CD4-positive, alpha-beta T cell treated with Interleukin-17A for 4 hours (primary cell): Measurements from ENCODE around the gene IL11.

Source experiments
- DNase-seq: peaks from one replicate; pipeline ENCODE4 v3.0.0-alpha.2; 2020; ENCODE audit warnings: mixed read lengths

Gene IL11

DNA sequence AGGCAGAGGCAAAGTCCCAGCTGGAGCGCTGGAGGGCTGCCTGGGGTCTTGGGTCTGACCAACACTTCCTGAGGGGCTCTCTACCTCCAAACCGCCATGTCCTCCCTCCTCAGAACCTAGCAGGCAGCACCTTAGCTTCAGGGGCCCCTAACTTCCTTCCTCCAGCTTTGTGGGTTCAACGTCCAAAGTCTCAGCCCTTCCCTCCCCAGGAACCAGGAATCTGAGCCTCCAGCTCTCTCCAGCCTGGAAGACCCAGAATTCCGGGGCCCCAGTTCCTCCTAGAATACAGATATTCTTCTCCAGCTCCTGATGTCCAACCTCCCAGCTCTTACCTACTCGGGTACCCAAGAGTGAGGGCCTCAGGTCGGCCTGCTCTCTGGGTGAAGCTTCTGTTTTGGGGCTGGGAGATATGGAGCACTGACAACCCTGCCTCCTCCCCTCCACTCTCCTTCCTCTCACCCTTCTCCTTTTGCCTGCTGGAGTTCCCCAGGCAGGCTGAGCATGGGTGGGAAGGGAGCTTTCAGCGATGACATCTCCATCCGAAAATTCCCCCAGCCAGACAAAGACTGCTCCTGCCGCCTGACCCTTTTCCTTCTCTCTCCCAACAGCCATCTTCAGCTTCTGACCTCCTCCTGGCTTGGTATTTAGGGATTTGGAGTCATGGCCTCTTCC lies 48.7 kb downstream of the IL11 start:
- no peak for DNase-seq

- DNase-seq: no peak
These were observed 49.3 kb downstream of the IL11 start for GRCh38 chr19:55320844-55321419.

DNA sequence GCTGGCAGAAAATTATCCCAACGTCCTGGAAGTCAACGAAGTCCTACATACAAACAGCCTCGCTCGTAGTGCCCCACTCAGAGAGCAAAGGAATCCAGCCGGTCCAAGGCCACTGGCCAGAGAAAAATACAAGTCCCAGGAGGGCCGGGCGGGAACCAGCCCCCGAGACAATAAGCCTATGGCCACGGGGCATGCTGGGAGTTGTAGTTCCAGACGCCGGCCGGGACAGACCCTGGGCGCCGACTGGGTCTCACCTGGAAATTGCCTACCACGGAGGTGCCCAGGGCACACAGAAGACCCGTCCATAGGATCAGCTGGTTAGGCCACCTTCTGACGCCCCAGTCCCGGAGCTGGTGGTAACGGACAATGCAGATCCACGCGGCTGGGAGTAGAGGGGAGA lies 50.5 kb downstream of the IL11 start:
- DNase-seq: no peak

- no peak for DNase-seq
These were observed 53.6 kb downstream of the IL11 start for GRCh38 chr19:55316646-55317045.

GRCh38 chr19:55315956-55316525 lies 54.2 kb downstream of the IL11 start:
- no peak for DNase-seq

DNA sequence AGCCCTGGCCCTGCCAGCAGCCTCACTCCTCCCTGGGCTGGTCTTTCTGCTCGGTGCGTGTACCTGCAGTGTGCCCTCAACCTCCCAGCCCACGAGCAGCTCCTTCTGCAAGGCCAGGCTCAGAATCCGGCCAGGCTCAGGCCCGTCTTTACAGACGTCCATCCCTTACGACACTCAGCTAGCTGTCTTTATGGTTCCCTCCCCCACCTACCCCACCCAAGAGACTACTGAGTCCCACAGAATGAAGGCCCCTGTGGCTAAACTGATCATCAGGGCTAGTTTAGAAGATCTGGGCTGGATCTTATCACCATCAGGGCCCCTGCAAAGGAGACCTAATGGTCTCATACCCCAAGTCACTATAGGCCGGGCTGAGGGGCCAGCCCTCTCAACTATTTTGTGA lies 55.9 kb downstream of the IL11 start:
- no peak for DNase-seq
